GM21825 (cell line): ENCODE measurements around the gene APOBEC3C.
"Not testable (repeated sequence)": the region's sequence is repeated elsewhere in the genome, so short reads cannot be mapped to it uniquely, and the experiment has no call there.

Experiments
- ATAC-seq: cut with Tn5 transposase; IDR thresholded peaks from one replicate; pipeline ENCODE4 v1.9.1; 2021; ENCODE audit warnings: mild to moderate bottlenecking, moderate library complexity; ENCODE audit not compliant: unreplicated experiment

Gene APOBEC3C

DNA sequence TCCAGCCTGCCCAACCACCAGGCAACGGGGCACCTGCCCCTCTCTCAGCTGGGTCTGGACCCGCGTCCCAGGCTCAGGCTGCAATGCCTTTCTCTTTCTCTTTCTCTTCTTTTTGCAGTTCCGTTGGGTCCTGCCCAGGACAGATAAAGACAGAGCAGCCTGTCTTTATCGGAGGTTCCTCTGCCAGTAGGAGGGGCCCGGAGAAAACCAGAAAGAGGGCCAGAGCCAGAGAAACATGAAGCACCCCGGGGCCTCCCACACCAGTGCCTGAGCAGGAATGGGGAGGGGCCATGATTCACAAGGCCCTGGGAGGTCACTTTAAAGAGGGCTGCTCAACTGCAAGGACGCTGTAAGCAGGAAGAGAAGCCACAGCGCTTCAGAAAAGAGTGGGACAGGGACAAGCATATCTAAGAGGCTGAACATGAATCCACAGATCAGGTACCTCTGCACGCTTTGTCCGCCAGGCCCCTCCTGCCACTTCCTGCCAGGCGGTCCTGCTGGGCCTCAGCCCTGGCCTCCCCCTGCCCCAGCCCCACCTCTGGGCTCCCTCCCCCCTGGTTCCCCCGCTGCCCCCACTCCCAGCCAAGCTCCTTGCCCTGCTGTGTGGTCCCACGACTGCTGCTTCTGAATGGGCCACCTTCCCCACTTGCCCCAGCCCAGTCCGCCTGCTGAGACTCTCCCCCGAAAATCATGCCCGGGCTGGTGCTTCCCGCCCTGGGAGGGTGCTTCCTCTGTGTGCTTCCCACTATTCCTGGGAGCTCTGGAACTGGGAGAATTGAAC lies at the start of gene APOBEC3C:
Gene APOBEC3C, plus strand, starts transcription at position 316 of the 781 bp plus-strand sequence. Its CDS starts 106 bp downstream, at position 422.
- ATAC-seq, result peak; percentile 79

DNA sequence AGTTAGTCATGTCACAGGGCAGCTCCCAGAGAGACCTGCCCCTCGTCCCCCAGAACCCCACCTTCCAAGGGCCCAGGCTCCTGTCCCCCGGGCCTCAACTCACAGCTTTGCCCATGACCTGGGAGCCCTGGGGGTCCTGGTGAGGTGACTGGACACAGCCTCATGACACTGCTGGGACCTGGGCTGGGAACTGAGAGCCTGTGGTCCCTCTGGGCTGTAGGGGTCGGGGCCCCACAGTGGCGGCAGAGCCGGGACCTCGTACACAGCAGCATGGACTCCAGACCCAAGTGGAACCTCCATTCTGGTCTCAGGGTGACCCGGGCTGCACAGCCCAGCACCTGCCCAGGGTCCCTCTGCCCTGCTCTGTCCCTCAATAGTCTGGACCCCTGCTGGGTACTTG lies 49.8 kb upstream of the APOBEC3C start:
- no peak for ATAC-seq

- no peak for ATAC-seq
Measured at GRCh38 chr22:38964989-38965388, 49.1 kb upstream of the APOBEC3C start.

GRCh38 chr22:38965614-38966379 lies 48.3 kb upstream of the APOBEC3C start:
- ATAC-seq, result no peak

- ATAC-seq, result no peak
Measured at GRCh38 chr22:38966380-38966702, 47.7 kb upstream of the APOBEC3C start.

DNA sequence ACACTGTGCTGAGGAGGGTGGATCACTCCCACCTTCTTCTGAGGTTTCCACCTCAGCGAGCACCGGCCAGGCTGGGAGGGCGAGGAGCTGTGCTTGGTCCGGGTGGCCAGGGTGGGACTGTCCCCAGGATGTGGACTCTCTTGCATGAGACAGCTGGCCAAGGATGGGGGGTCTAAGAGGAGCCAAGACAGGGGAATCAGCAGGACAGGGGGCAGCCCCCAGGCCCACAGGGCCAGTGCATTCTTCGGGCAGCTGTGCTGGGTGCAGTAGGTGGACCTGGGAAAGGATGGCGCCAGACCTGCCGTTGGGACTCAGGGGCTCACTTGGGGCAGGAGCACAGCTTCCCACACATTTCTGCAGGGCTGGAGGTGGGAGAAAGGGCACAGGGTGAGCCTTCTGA lies 47.1 kb upstream of the APOBEC3C start:
- no peak for ATAC-seq

DNA sequence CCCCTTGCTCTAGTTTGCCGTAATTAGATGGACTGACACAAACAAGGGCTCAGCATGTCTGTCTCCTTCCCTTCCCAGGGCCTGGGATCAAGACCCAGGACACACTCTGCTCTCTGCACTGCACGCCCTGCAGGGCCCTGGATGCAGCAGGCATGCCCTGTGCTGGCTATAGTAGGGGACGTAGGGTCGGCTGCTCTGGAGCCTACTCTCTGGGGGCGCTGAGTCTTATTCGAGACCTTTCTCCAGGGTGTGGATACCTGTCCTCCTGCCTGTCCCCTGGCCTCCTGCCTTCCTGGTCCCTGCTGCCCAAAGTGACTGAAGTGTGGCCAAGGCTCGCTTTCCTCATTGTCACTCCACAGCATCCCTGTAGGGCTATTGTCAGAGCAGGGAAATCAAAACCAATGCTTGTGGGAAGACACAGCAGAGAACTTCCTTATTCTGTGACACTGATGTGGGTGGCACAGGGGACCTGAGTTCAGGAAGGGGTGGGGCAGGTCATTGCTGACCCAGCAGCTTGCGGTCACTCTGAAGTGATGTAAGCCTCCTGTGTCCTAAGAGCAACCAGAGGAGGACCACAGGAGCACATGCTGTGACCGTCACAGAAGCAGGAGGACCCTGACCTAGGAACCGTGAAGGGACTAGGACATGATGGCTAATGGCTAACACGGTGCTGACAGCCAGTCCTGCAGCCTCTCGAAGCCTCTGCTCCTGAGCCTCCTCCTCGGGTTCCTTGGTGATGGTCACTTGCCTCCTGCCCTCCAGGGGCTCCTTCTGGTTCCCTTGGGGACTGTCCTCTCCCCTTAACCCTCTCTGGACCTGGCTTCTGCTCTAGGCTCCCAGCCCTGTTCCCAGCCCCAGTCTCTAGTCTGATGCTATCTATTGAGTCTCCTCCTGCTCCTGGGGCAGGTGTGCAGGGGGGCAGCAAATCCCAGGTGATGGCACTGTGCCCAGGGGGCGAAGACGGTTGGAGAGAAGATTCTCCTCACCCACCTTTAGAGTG lies 46.3 kb upstream of the APOBEC3C start:
- no peak for ATAC-seq

DNA sequence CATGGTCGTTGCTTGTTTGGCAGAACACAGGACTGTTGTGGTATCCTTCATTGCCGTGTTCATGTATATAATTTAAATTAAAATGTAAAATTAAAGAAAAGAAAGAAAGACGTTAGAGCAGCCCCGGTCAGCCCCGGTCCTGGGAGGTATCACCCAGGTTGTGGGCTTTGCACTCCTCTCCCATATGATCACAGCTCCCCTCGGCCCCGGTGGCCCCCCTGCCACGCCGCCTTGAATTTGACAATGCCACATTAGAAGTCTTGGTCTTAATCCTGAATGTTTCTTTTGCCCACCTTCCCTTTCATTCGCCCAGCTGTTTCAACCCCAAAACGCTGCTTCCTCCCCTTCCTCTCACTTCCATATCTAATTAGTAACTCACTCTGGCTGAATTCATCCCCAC lies 45.3 kb upstream of the APOBEC3C start:
- no peak for ATAC-seq

DNA sequence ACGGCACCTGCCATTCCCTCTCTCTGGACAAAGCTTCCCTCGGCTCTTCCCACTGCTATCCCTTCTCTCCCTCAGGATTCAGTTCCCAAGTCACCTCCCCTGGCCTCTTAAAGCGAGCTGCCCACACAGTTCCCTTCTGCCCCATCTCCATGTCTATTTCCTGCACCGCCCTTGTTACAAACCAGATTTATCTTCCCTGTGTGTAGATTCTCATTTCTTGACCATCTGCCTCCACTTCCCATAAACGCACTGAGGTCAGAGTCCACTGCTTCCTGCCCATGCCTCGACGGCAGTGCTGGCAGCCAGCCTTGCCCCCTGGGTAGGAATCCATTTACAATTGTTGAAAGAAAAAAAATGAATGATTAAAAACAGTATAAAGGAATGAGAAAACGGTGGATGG lies 43.5 kb upstream of the APOBEC3C start:
- no peak for ATAC-seq

- no peak for ATAC-seq
Measured at GRCh38 chr22:38971202-38971601, 42.9 kb upstream of the APOBEC3C start.

DNA sequence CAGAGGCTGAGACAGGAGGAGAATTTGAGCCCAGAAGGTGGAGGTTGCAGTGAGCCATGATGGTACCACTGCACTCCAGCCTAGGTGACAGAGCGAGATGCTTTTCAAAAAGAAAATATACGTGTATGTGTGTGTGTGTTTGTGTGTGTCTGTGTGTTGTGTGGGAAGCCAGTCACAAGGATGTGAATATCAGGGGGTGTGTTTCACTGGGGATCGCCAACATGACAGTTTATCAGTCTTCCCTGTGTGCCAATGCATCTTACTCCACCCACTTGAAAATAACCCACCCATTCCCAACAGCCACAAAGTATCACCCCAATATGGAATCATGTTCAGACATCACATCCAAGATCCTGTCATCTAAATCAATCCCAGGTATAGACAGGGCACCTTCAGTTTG lies 42.3 kb upstream of the APOBEC3C start:
- no peak for ATAC-seq

DNA sequence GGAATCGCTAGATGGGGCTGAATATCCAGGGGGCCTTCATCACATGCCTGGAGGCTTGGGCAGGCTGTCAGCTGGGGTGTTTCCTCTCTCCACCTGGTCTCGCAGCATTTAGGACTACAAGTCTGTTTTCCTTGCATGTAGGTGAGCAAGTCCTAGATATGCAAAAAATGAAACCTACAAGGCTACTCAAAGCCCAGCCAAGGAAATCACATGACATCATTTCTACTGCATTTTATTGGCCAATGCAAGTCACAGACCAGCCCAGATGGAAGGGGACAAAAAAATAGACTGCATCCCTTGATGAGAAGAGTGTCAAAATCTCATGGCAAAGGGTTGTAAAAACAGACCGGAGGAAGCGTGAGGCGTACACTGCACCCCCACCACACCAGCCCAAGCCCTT lies 41.5 kb upstream of the APOBEC3C start:
- no peak for ATAC-seq

DNA sequence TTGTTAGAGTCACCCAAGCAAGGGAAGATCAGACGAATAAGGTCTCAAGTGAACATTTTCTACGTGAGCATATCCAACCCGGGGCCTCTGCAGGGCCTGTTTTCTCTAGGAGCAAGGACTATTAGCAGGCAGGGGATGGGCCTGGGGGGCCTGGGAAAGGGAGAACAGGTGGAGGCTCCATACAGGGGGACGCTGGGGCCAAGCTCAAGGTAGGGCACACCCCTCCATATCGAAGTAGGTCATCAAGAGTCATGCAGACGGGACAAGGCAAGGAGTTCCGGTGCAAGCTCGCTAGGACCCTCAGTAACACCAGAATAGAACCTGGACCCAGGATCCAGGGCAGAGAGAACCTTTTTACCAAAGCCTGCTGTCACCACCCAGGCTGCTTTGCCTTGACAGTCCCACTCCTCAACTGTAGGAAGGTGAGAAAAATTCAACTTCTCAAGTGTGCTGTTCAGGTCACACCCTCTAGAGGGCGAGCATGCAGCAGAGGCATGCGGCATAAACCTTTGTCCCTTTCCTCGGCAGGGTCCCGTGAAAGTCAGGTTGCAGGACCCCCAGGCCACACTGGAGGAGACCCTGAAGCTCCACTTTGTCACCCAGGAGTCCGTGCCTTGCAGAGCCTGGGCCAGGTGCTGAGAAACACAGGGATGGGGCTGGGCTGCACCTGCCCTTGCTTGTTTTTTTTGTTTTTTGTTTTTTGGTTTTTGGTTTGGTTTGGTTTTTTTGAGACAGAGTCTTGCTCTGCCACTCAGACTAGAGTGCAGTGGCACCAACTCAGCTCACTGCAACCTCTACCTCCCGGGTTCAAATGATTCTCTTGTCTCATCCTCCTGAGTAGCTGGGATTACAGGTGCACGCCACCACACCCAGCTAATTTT lies 40.5 kb upstream of the APOBEC3C start:
- ATAC-seq, result no peak

DNA sequence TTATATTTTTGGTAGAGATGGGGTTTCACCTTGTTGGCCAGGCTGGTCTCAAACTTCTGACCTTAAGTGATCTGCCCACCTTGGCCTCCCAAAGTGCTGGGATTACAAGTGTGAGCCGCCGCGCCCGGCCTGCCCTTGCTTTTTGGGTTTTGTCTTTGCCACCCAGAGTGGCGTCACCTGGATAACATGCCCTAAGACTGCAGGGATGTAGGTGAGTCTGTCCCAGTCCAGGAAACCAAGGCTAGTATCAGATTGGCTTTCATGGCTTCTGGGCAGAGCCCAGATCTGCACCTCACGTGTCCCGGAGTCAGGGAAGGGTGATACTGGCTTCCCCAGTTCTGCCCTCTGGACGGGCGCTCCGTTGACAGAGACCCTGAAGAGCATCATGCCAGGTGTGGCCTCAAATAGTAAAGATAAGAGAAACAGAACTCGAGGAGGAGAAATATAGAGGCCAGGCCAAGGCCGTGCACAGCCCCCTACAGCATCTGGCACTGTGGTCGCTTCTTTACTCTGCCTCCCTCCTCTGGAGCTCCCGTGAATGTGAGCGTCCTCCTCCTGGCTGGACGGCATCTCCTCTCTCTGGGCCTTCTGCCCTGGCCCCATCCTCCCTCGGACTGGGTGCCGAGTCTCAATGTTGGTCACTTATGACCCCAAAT lies 39.8 kb upstream of the APOBEC3C start:
- ATAC-seq, result no peak

- no peak for ATAC-seq
Measured at GRCh38 chr22:38974826-38975175, 39.3 kb upstream of the APOBEC3C start.

- not testable (repeated sequence) for ATAC-seq
Measured at GRCh38 chr22:38977289-38977688, 36.8 kb upstream of the APOBEC3C start.

- ATAC-seq, result not testable (repeated sequence)
Measured at GRCh38 chr22:38980587-38980986, 33.5 kb upstream of the APOBEC3C start.

- ATAC-seq, result peak; percentile 0
Measured at GRCh38 chr22:38981005-38981991, 32.8 kb upstream of the APOBEC3C start.
